Measurements from ENCODE around the gene STPG2.

- TF ChIP-seq, protein P1, sequence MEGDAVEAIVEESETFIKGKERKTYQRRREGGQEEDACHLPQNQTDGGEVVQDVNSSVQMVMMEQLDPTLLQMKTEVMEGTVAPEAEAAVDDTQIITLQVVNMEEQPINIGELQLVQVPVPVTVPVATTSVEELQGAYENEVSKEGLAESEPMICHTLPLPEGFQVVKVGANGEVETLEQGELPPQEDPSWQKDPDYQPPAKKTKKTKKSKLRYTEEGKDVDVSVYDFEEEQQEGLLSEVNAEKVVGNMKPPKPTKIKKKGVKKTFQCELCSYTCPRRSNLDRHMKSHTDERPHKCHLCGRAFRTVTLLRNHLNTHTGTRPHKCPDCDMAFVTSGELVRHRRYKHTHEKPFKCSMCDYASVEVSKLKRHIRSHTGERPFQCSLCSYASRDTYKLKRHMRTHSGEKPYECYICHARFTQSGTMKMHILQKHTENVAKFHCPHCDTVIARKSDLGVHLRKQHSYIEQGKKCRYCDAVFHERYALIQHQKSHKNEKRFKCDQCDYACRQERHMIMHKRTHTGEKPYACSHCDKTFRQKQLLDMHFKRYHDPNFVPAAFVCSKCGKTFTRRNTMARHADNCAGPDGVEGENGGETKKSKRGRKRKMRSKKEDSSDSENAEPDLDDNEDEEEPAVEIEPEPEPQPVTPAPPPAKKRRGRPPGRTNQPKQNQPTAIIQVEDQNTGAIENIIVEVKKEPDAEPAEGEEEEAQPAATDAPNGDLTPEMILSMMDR (IDR thresholded peaks at IDR 0.05; ENCODE audit: low read length): no peak
- TF ChIP-seq EZH2 (IDR thresholded peaks at IDR 0.05; ENCODE audit: borderline replicate concordance, low read length): no peak
Observed at GRCh38 chr4:97670703-97671269, 472.5 kb downstream of the STPG2 start.
